Prostate gland (tissue), 2 donors: ENCODE data around the gene CDC14A. TPM values are rescaled to one million over a fixed set of nuclear protein-coding genes. Genes with fewer than 3 reads are reported as not detected.

Experiments
- DNase-seq: peaks from one replicate; pipeline ENCODE4 v3.0.0-alpha.2; 2019; ENCODE audit warnings: low spot score
- H3K27ac ChIP-seq, 2 donors: fragments of 200-600 bp; sonication (generic); 2 replicates each; pipeline ENCODE4 v1.5.1; 2017 to 2019
- H3K27me3 ChIP-seq: fragments of 200-600 bp; sonication (generic); replicated peaks from 2 replicates; pipeline ENCODE4 v1.5.1; 2019; ENCODE audit not compliant: insufficient read depth
- H3K36me3 ChIP-seq, 2 donors: fragments of 200-600 bp; sonication (generic); 1 replicate in 1 of 2; 2 replicates in 1 of 2; pipeline versions ENCODE4 v1.5.1 to v1.8.1; 2017 to 2019
- H3K4me1 ChIP-seq: fragments of 200-600 bp; sonication (generic); replicated peaks from 2 replicates; pipeline ENCODE4 v1.5.1; 2019
- H3K4me3 ChIP-seq, 2 donors: fragments of 200-600 bp; sonication (generic); 2 replicates each; pipeline ENCODE4 v1.5.1; 2017 to 2019
- H3K9me3 ChIP-seq: fragments of 200-600 bp; sonication (generic); 2 replicates; pipeline ENCODE4 v1.5.1; 2017
- CTCF ChIP-seq, 4 experiments: fragments of 200-600 bp in 2 of 4; fragments of 450-650 bp in 2 of 4; sonication (generic) in 2 of 4; IDR thresholded peaks; 1 replicate in 3 of 4; 2 replicates in 1 of 4; pipeline ENCODE4 v1.5.1; 2016 to 2019; ENCODE audit warnings: antibody characterized with exemption in 4 of 4, mild to moderate bottlenecking in 2 of 4, moderate library complexity in 2 of 4
- POLR2A ChIP-seq: fragments of 450-650 bp; IDR thresholded peaks from one replicate; pipeline ENCODE4 v1.6.1; 2016; ENCODE audit warnings: antibody characterized with exemption, mild to moderate bottlenecking
- POLR2AphosphoS5 ChIP-seq: sonication (generic); formaldehyde crosslinking; IDR thresholded peaks from one replicate; pipeline ENCODE4 v1.6.1; 2017; ENCODE audit warnings: antibody characterized with exemption
- WGBS: methylation state at CpG from one replicate; pipeline ENCODE4 v1.1.5; 2018; 5-methylcytosine and 5-hydroxymethylcytosine counted together
- intact Hi-C: fragments of 100-400 bp; cut with DNase I; formaldehyde crosslinking; loops from one replicate; pipeline ENCODE4 v1.14.2; 2022
- total RNA-seq, 2 donors: library from RNA; depleted of rRNA; stranded (reverse); fragments of >200 nt; gene quantifications; one replicate each; pipeline ENCODE4 v1.1.0, GENCODE V29; 2016

The CDC14A gene
- total RNA-seq, 2 donors from 2014 or later, result 25.7 to 39.2 TPM

GRCh38 chr1:100441651-100442050 is 89.3 kb downstream of the CDC14A start:
- Histone ChIP-seq H3K9me3 (no peaks in the 10 kb centered on the region), H3K36me3 (no peaks in the 10 kb centered on the region), H3K4me1 (no peaks in the 10 kb centered on the region), H3K27ac (no peak overlapping the region), H3K27me3 (no peaks in the 10 kb centered on the region), H3K4me3 (no peak overlapping the region)
- TF ChIP-seq POLR2A (no peak), POLR2AphosphoS5 (no peak), CTCF (IDR thresholded peaks at IDR 0.05) (no peak)
- DNase-seq, result no peak
- intact Hi-C loops, result no loop called here
- WGBS, result 88% methylated on average over 1 of the region's 1 CpG

- TF ChIP-seq POLR2AphosphoS5, result peak; percentile 19
- no peak for TF ChIP-seq POLR2A
- Histone ChIP-seq H3K4me1 (no peaks in the 10 kb centered on the region), H3K36me3 (no peaks in the 10 kb centered on the region), H3K27me3 (no peaks in the 10 kb centered on the region), H3K9me3 (no peaks in the 10 kb centered on the region), H3K27ac (peak overlapping the region; percentile 51 to 56), H3K4me3 (no peak overlapping the region)
- 57% methylated on average over 7 of the region's 7 CpGs for WGBS
- intact Hi-C loops, result loop anchor here (1.0 kb wide), 1 partner anchor 93 kb away; no protein-coding TSS in a partner anchor
- DNase-seq, result no peak
These were observed 91.7 kb downstream of the CDC14A start for GRCh38 chr1:100443811-100444571.

- Histone ChIP-seq H3K4me1 (no peaks in the 10 kb centered on the region), H3K27me3 (no peaks in the 10 kb centered on the region), H3K4me3 (no peak overlapping the region), H3K36me3 (no peaks in the 10 kb centered on the region), H3K9me3 (no peaks in the 10 kb centered on the region), H3K27ac (no peak overlapping the region)
- no peak for TF ChIP-seq CTCF (IDR thresholded peaks at IDR 0.05)
- no peak for TF ChIP-seq POLR2A
- TF ChIP-seq POLR2AphosphoS5, result no peak
- intact Hi-C loops, result no loop called here
- no peak for DNase-seq
These were observed 93.3 kb downstream of the CDC14A start for GRCh38 chr1:100445565-100445964.

- H3K4me1 ChIP-seq, result peaks cover 5% of the 10 kb centered on the region
- H3K27me3 ChIP-seq, result no peaks in the 10 kb centered on the region
- intact Hi-C loops, result no loop called here
- no peaks in the 10 kb centered on the region for H3K9me3 ChIP-seq
- TF ChIP-seq POLR2A, result no peak
- TF ChIP-seq POLR2AphosphoS5, result peak; percentile 84
- TF ChIP-seq CTCF (IDR thresholded peaks at IDR 0.05), result no peak
- no peak overlapping the region for H3K4me3 ChIP-seq
- no peaks in the 10 kb centered on the region for H3K36me3 ChIP-seq
- DNase-seq, result peak; percentile 81
- 46% methylated on average over 1 of the region's 1 CpG for WGBS
- H3K27ac ChIP-seq, result peak overlapping the region in 1 of 2 donors; percentile 38
These were observed 96.1 kb downstream of the CDC14A start for GRCh38 chr1:100448366-100448765.

- intact Hi-C loops, result no loop called here
- 74% methylated on average over 4 of the region's 4 CpGs for WGBS
These were observed 97.2 kb downstream of the CDC14A start for GRCh38 chr1:100449477-100449876.

More at GRCh38 chr1:100449477-100449876, 97.2 kb downstream of the CDC14A start:
- H3K27ac ChIP-seq, result no peak overlapping the region
- no peak overlapping the region for H3K4me3 ChIP-seq
- no peaks in the 10 kb centered on the region for H3K9me3 ChIP-seq
- no peaks in the 10 kb centered on the region for H3K36me3 ChIP-seq
- H3K27me3 ChIP-seq, result no peaks in the 10 kb centered on the region
- peaks cover 5% of the 10 kb centered on the region for H3K4me1 ChIP-seq
- DNase-seq, result no peak
- no peak for TF ChIP-seq CTCF (IDR thresholded peaks at IDR 0.05)
- no peak for TF ChIP-seq POLR2AphosphoS5
- no peak for TF ChIP-seq POLR2A
